Chondrocyte (in vitro differentiated cells): ENCODE results near the gene USP6. TPM values are rescaled to one million over a fixed set of nuclear protein-coding genes. Genes with fewer than 3 reads are reported as not detected.
"Not testable (repeated sequence)": the region's sequence is repeated elsewhere in the genome, so short reads cannot be mapped to it uniquely, and the experiment has no call there.

Experiments
- DNase-seq: peaks from one replicate; pipeline ENCODE4 v3.0.0; 2021; ENCODE audit warnings: mixed read lengths, low spot score
- H3K27ac Mint-ChIP-seq: one replicate; pipeline ENCODE4 v1.8.0; 2021; ENCODE audit warnings: mild to moderate bottlenecking, moderate library complexity, mixed read lengths; ENCODE audit not compliant: unreplicated experiment
- H3K27me3 Mint-ChIP-seq: 2 replicates; pipeline ENCODE4 v1.8.0; 2021; ENCODE audit warnings: low read depth, mixed read lengths
- H3K36me3 Mint-ChIP-seq: 2 replicates; pipeline ENCODE4 v1.8.0; 2021; ENCODE audit warnings: low read depth, mixed read lengths
- H3K4me1 Mint-ChIP-seq: 2 replicates; pipeline ENCODE4 v1.8.0; 2021; ENCODE audit warnings: low read depth, mild to moderate bottlenecking, mixed read lengths
- H3K4me3 Mint-ChIP-seq: one replicate; pipeline ENCODE4 v1.8.0; 2021; ENCODE audit warnings: mild to moderate bottlenecking, moderate library complexity, mixed read lengths; ENCODE audit not compliant: unreplicated experiment
- H3K9me3 Mint-ChIP-seq: 2 replicates; pipeline ENCODE4 v1.8.0; 2021; ENCODE audit warnings: low read depth, mixed read lengths
- total RNA-seq: library from RNA; stranded (reverse); gene quantifications from 3 replicates; pipeline ENCODE4 v1.2.1, GENCODE V29; 2021
- TF ChIP-seq, protein P1 (sequence below): fragments of 200-600 bp; sonication (generic); IDR thresholded peaks from 2 replicates; pipeline ENCODE4 v1.5.0; 2021; ENCODE audit warnings: antibody characterized with exemption, mild to moderate bottlenecking, moderate library complexity

The USP6 gene
- total RNA-seq, 1 donor from 2014 or later, result 0.12 TPM

DNA sequence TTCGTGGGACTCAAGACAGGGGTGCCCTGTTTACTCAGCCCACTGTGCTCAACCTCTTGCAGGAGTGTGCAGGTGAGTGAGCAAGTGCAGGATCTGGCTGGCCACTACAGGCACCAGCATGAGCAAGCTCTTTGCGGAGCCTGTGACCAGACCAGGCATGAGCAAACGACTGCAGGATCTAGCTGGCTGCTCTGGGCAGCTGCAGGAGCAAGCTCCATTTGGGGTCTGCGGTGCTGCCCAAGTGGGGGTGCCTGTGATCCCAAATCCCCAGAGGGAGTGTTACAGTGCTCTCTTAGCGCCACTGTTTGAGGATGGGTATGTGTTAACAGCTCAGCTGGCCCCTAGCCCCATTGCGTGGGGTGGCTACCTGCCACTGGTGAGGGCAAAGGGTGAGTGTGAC lies 2.4 kb downstream of the USP6 start:
- Mint-ChIP-seq H3K4me1 (peaks cover 3% of the 10 kb centered on the region), H3K9me3 (peaks cover 6% of the 10 kb centered on the region), H3K27me3 (peaks cover 3% of the 10 kb centered on the region), H3K36me3 (peaks cover 2% of the 10 kb centered on the region), H3K27ac (no peak overlapping the region), H3K4me3 (no peak overlapping the region)
- TF ChIP-seq, protein P1, sequence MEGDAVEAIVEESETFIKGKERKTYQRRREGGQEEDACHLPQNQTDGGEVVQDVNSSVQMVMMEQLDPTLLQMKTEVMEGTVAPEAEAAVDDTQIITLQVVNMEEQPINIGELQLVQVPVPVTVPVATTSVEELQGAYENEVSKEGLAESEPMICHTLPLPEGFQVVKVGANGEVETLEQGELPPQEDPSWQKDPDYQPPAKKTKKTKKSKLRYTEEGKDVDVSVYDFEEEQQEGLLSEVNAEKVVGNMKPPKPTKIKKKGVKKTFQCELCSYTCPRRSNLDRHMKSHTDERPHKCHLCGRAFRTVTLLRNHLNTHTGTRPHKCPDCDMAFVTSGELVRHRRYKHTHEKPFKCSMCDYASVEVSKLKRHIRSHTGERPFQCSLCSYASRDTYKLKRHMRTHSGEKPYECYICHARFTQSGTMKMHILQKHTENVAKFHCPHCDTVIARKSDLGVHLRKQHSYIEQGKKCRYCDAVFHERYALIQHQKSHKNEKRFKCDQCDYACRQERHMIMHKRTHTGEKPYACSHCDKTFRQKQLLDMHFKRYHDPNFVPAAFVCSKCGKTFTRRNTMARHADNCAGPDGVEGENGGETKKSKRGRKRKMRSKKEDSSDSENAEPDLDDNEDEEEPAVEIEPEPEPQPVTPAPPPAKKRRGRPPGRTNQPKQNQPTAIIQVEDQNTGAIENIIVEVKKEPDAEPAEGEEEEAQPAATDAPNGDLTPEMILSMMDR, result no peak
- DNase-seq, result peak; percentile 57

DNA sequence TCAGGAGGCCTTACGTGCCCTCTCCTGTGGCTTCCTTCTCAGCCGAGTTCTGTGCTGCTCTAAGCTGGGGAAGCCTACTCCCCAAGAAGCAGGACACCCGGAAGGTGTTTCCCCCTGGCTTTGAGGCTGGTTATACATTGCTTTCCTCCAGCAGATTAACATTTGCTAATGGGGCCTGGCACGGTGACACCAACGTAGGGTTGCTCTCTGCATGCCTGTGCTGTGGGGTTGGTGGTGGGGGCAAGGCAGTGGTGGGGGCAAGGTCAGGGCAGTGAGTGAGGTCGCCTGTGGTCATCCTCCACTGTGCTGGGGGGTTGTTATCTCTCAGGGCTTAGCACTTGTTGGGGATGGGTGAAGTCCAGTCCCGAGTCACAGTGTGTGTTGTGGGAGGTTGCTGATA lies 4.2 kb downstream of the USP6 start:
- Mint-ChIP-seq H3K27me3 (peaks cover 3% of the 10 kb centered on the region), H3K36me3 (no peaks in the 10 kb centered on the region), H3K9me3 (peaks cover 6% of the 10 kb centered on the region), H3K27ac (no peak overlapping the region), H3K4me1 (peaks cover 3% of the 10 kb centered on the region), H3K4me3 (no peak overlapping the region)
- peak; percentile 25 for DNase-seq
- TF ChIP-seq, protein P1, result no peak

DNA sequence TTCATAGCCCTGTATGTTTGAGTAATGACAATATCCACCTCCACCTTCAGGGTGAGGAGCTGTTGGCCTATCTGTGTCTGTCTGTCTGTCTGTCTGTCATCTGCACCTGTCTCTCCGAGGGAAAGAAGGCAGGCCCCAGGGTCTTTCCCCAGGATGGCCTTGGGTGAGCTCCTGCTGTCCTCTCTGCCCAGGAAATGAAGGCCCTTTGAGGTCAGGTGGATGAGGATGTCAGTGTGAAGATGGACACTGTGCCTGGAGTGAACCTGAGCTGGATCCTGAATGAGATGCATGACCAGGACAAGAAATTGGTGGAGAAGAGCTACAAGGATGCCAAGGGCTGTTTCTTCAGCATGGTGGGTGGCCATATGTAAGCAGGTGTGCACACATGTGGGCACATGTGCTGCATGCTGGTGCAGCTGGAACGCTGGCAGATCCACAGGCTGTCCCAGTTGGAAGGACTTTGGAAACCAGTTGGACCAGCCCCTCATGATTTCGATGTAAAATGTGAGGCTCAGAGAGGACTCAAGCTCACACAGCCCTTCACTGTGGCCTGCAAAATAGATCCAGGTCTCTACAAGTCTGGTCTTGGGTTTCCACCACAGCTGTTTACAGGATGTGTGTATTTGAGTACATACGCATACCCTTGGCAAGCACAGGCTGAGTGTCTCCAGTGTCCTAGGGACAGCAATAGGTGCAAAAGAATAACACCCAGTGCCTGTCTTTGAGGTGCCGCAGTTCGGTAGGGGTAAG lies 4.8 kb downstream of the USP6 start:
- H3K4me1 Mint-ChIP-seq, result not testable (repeated sequence)

DNA sequence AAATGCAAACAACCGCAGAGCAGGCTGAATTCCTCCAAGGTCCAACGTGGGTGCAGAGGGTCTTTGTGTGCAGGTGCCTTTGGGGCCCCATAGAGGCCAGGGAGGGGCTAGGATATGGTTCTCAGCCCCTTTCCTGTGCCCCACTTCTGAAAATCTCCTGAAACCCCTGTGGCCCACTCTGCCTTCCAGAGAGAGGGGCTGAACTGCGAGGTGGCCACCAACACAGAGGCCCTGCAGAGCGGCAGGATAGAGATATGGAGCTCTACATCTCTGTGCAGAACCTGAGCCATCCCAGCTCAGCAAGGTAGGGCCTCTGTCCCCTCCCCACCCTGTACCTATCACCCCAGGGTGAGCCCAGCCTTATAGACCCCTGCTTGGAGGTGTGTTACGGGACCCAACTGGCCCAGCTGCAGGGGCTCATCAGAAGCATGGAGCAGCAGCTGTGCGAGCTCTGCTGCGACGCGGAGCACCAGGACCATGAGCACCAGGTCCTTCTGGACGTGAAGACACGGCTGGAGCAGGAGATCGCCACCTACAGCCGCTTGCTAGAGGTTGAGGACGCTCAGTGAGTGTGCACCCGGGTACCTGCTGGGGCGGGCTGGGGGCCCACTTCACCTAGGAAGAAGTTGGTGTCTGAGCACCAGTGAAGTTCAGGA lies 5.5 kb downstream of the USP6 start:
- Mint-ChIP-seq H3K4me3 (peak overlapping the region; percentile 75), H3K27ac (no peak overlapping the region), H3K27me3 (peaks cover 6% of the 10 kb centered on the region), H3K4me1 (peaks cover 3% of the 10 kb centered on the region), H3K36me3 (no peaks in the 10 kb centered on the region), H3K9me3 (peaks cover 6% of the 10 kb centered on the region)
- TF ChIP-seq, protein P1, result no peak
- peak; percentile 76 for DNase-seq

More for the DNA sequence above, 4.8 kb downstream of the USP6 start:
- not testable (repeated sequence) for H3K27me3 Mint-ChIP-seq, H3K9me3 Mint-ChIP-seq, H3K36me3 Mint-ChIP-seq, H3K27ac Mint-ChIP-seq
- DNase-seq, result peak; percentile 35
- peak overlapping the region; percentile 16 for H3K4me3 Mint-ChIP-seq

DNA sequence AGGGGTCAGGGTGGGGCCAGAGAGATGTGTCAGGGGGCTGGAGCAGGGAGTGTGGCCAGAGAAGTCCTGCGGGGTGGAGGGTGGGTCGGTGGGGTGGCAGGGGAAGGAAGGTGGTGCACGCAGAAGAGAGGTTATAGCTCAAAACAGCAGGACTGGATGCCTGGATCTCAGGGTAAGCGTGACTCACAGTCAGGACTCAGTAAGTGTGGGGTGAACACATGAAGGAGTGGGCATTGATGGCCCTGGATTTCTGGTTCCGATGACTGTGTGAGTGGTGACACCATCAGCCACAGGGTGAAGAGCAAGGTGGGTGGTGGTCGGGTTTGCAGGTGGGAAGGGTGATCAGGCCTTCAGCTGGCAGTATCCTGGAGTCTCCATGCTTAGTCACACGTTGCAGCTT lies 6.2 kb downstream of the USP6 start:
- not testable (repeated sequence) for H3K27me3 Mint-ChIP-seq, H3K4me1 Mint-ChIP-seq, H3K36me3 Mint-ChIP-seq, H3K9me3 Mint-ChIP-seq
- peak overlapping the region; percentile 75 for H3K4me3 Mint-ChIP-seq
- peak overlapping the region; percentile 5 for H3K27ac Mint-ChIP-seq
- peak; percentile 27 for DNase-seq

GRCh38 chr17:5122586-5123342 lies 6.9 kb downstream of the USP6 start:
- peaks cover 16% of the 10 kb centered on the region for H3K27me3 Mint-ChIP-seq
- H3K27ac Mint-ChIP-seq, result no peak overlapping the region

More at GRCh38 chr17:5122586-5123342, 6.9 kb downstream of the USP6 start:
- TF ChIP-seq, protein P1, result peak; percentile 32
- Mint-ChIP-seq H3K4me3 (peak overlapping the region; percentile 75), H3K9me3 (peaks cover 6% of the 10 kb centered on the region), H3K4me1 (peaks cover 3% of the 10 kb centered on the region), H3K36me3 (no peaks in the 10 kb centered on the region)
- peak; percentile 91 for DNase-seq
